ENCODE measurements around the gene DDX41. TPM values are rescaled to one million over a fixed set of nuclear protein-coding genes. Genes with fewer than 3 reads are reported as not detected.
A peak's percentile ranks its signal among the peaks of the same experiment; 100 is the strongest.

DDX41 gene
- polyA plus RNA-seq, 3 donors, result 44.9 to 178 (median 70.3) TPM

GRCh38 chr5:177508837-177509236 lies 7.9 kb downstream of the DDX41 start:
- Mint-ChIP-seq H3K27ac (peak overlapping the region; percentile 99 to 100 (median 99)), H3K9me3 (peaks cover 0 to 5% (median 0%) of the 10 kb centered on the region in 7 donors), H3K27me3 (ENCODE audit: low read depth in 3 of 3) (peaks cover 0 to 8% (median 3%) of the 10 kb centered on the region in 3 donors), H3K4me3 (peak overlapping the region; percentile 98 to 99), H3K36me3 (peaks cover 50 to 75% of the 10 kb centered on the region in 2 donors), H3K4me1 (peaks cover 51% of the 10 kb centered on the region)
- Histone ChIP-seq H3K27me3 (ENCODE audit: control insufficient read depth in 2 of 2, insufficient read depth in 2 of 2, low read length in 2 of 2) (no peaks in the 10 kb centered on the region), H3K27ac (ENCODE audit: low read depth in 1 of 2, low read length in 2 of 2) (peak overlapping the region; percentile 98 to 100), H3K4me2 (replicated peaks; ENCODE audit: extremely low read depth, low read length, poor library complexity, severe bottlenecking) (peak overlapping the region; percentile 99), H3K4me1 (ENCODE audit: control insufficient read depth in 1 of 2, insufficient read depth in 2 of 2, low read length in 2 of 2) (peaks cover 55 to 76% of the 10 kb centered on the region in 2 donors), H4K20me1 (ENCODE audit: insufficient read depth, low read length) (peaks cover 50% of the 10 kb centered on the region), H3K79me2 (ENCODE audit: insufficient read depth, low read length) (peaks cover 67% of the 10 kb centered on the region), H2AFZ (ENCODE audit: insufficient read depth, low read depth, low read length, poor library complexity, severe bottlenecking) (peak overlapping the region; percentile 27), H3K9ac (ENCODE audit: insufficient read depth, low read length, poor library complexity, severe bottlenecking) (peak overlapping the region; percentile 99), H3K4me3 (replicated peaks in 1 of 3; ENCODE audit: low read depth in 2 of 3, low read length in 3 of 3) (peak overlapping the region; percentile 82 to 100 (median 96)), H3K36me3 (replicated peaks in 1 of 2; ENCODE audit: control insufficient read depth in 1 of 2, insufficient read depth in 2 of 2, low read length in 2 of 2) (peaks cover 45 to 54% of the 10 kb centered on the region in 2 donors), H3K9me3 (replicated peaks in 1 of 2; ENCODE audit: control insufficient read depth in 1 of 2, insufficient read depth in 1 of 2, low read length in 2 of 2) (no peaks in the 10 kb centered on the region)
- WGBS (ENCODE audit: insufficient coverage), result 0% methylated on average over 3 of the region's 8 CpGs
- intact Hi-C loops (cut with micrococcal nuclease), result loop anchor here in 1 of 2 donors (2.0 to 10.0 kb wide), 2 partner anchors 14 to 194 kb away; partner anchors contain the start of gene MXD3
- DNase-seq, result peak in 1 of 3 donors; percentile 24
- no peak for TF ChIP-seq CTCF (IDR thresholded peaks at IDR 0.05)

- DNase-seq, result no peak
- Histone ChIP-seq H4K20me1 (ENCODE audit: insufficient read depth, low read length) (peaks cover 56% of the 10 kb centered on the region), H3K27ac (ENCODE audit: low read depth in 1 of 2, low read length in 2 of 2) (peak overlapping the region; percentile 98 to 100), H3K9me3 (replicated peaks in 1 of 2; ENCODE audit: control insufficient read depth in 1 of 2, insufficient read depth in 1 of 2, low read length in 2 of 2) (no peaks in the 10 kb centered on the region), H3K4me1 (ENCODE audit: control insufficient read depth in 1 of 2, insufficient read depth in 2 of 2, low read length in 2 of 2) (peaks cover 61 to 83% of the 10 kb centered on the region in 2 donors), H3K27me3 (ENCODE audit: control insufficient read depth in 2 of 2, insufficient read depth in 2 of 2, low read length in 2 of 2) (no peaks in the 10 kb centered on the region), H3K79me2 (ENCODE audit: insufficient read depth, low read length) (peaks cover 65% of the 10 kb centered on the region), H3K4me3 (replicated peaks in 1 of 3; ENCODE audit: low read depth in 2 of 3, low read length in 3 of 3) (peak overlapping the region; percentile 82 to 100 (median 96)), H3K9ac (ENCODE audit: insufficient read depth, low read length, poor library complexity, severe bottlenecking) (peak overlapping the region; percentile 99), H3K36me3 (replicated peaks in 1 of 2; ENCODE audit: control insufficient read depth in 1 of 2, insufficient read depth in 2 of 2, low read length in 2 of 2) (peaks cover 45 to 54% of the 10 kb centered on the region in 2 donors), H2AFZ (ENCODE audit: insufficient read depth, low read depth, low read length, poor library complexity, severe bottlenecking) (peak overlapping the region; percentile 26), H3K4me2 (replicated peaks; ENCODE audit: extremely low read depth, low read length, poor library complexity, severe bottlenecking) (peak overlapping the region; percentile 99)
- H3K27ac Mint-ChIP-seq, result peak overlapping the region; percentile 99 to 100 (median 99)
- H3K27me3 Mint-ChIP-seq (ENCODE audit: low read depth in 3 of 3), result peaks cover 0 to 8% (median 3%) of the 10 kb centered on the region in 3 donors
- H3K36me3 Mint-ChIP-seq, result peaks cover 50 to 75% of the 10 kb centered on the region in 2 donors
- H3K4me3 Mint-ChIP-seq, result peak overlapping the region; percentile 98 to 99
- H3K9me3 Mint-ChIP-seq, result peaks cover 0 to 5% (median 0%) of the 10 kb centered on the region in 7 donors
- no peak for TF ChIP-seq CTCF (IDR thresholded peaks at IDR 0.05)
- peaks cover 57% of the 10 kb centered on the region for H3K4me1 Mint-ChIP-seq
- intact Hi-C loops (cut with micrococcal nuclease), result loop anchor here in 1 of 2 donors (2.0 to 10.0 kb wide), 2 partner anchors 13 to 193 kb away; partner anchors contain the start of gene MXD3
- WGBS (ENCODE audit: insufficient coverage), result 18% methylated on average over 21 of the region's 26 CpGs
Measured at GRCh38 chr5:177508221-177508611, 8.5 kb downstream of the DDX41 start.

Measured in CD14-positive monocyte (primary cell).